Inflammatory macrophage treated with lipopolysaccharide for 4 hours (primary cell): ENCODE results near the gene CAPN3.
"Not testable (repeated sequence)": the region's sequence is repeated elsewhere in the genome, so short reads cannot be mapped to it uniquely, and the experiment has no call there.

ENCODE experiments used
- DNase-seq: peaks from one replicate; pipeline ENCODE4 v3.0.0-alpha.2; 2020

The CAPN3 gene

DNA sequence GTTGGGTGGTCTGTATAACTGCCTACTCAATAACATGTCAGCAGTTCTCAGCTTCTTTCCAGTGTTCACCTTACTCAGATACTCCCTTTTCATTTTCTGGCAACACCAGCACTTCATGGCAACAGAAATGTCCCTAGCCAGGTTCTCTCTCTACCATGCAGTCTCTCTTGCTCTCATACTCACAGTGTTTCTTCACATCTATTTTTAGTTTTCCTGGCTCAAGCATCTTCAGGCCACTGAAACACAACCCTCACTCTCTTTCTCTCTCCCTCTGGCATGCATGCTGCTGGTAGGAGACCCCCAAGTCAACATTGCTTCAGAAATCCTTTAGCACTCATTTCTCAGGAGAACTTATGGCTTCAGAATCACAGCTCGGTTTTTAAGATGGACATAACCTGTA, at the start of gene CAPN3:
CAPN3 (plus strand) TSS at position 253 of the 400 bp plus-strand sequence. CDS start 305 bp downstream, outside the sequence.
- no peak for DNase-seq

DNA sequence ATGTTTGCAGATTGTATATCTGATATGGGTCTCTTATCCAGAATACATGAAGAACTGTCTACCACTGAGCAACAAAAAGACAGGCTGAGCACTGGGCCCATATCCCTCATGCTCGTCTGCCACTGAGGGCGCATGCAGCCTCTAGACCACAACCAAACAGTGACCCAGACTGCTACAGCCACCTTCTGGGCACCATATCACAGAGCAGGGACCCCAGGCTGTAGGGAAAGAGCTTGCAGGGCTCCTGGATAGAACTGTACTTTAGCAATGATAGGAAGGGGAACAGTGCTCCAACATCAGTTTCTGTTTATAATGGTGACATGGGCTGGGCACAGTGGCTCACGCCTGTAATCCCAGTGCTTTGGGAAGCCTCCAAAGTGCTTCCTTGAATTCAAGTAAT, 45.8 kb upstream of the CAPN3 start:
- no peak for DNase-seq

DNA sequence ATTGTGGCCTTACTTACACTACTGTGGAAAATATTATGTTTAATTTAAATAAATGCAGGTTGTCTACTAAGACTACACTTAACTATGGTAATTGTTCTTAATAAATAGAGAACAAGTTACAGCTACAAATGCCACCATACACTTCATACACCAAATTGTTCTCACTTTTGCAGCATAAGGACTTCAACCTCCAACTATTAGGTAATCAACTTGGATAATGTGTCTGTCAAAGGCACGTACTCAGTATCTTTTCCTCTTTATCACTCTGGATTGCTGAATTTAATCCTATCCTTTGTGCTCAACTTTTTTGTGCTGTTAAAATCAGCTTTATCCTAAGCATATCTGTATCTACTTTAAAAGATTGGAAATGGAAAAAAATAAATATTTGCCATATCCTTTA, 44.5 kb upstream of the CAPN3 start:
- DNase-seq, result no peak

DNA sequence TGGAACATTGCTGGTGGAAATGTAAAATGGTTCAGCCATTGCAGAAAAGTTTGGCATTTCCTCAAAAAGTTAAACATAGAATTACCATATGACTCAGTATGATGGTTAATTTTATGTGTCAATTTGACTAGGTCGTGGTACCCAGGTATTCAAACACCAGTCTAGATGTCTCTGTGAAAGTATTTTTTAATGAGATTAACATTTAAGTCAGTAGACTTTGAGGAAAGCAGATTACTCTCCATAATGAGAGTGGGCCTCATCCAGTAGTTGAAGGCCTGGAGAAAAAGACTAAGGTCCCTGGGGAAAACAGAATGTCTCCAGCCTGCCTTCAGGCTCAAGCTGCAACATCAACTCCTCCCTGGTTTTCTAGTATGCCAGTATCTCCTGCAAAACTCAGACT, 43.8 kb upstream of the CAPN3 start:
- no peak for DNase-seq

DNA sequence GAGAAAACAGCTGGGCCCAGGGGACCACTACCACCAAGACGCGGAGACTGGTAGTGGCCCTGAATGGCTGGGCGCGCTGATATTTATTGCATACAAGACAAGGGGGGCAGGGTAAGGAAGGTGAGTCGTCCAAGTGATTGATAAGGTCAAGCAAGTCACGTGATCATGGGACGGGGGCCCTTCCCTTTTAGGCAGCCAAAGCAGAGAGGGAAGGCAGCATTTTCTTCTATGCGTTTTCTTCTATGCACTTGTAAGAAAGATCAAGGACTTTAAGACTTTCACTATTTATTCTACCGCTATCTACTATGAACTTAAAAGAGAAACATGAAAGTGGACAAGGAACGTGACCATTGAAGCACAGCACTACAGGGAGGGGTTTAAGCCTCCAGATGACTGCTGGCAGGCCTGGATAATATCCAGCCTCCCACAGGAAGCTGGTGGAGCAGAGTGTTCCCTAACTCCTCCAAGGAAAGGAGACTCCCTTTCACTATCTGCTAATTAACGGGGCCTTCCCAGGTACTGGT, 43.0 kb upstream of the CAPN3 start:
- not testable (repeated sequence) for DNase-seq

DNA sequence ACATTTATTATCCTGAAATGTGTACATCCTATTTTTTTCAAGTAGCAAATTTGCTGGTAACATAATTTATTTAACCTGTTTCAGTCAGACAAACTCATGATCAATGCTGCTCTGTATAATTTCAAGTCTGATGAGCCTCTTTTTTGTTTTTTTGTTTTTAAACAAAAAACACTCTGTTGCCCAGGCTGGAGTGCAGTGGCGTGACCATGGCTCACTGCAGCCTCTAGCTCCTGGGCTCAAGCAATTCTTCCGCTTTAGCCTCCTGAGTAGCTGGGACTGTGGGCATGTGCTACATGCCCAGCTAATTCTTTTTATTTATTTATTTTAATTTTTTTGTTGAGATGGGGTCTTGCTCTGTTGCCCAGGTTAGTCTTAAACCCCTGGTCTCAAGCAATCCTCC, 40.1 kb upstream of the CAPN3 start:
- no peak for DNase-seq

DNA sequence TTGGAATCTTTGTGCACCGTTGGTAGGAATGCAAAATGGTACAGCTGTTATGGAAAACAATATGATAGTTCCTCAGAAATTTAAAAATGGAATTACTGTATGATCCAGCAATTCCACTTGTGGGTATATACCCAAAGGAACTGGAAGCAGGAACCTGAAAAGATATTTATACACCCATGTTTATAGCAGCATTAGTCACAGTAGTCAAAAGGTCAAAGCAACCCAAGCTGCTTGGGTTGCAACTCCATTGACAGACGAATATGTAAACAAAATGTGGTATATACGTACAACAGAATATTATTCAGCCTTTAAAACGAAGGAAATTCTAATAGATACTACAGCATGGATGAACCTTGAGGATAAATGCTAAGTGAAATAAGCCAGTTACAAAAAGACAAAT, 35.0 kb upstream of the CAPN3 start:
- no peak for DNase-seq

DNA sequence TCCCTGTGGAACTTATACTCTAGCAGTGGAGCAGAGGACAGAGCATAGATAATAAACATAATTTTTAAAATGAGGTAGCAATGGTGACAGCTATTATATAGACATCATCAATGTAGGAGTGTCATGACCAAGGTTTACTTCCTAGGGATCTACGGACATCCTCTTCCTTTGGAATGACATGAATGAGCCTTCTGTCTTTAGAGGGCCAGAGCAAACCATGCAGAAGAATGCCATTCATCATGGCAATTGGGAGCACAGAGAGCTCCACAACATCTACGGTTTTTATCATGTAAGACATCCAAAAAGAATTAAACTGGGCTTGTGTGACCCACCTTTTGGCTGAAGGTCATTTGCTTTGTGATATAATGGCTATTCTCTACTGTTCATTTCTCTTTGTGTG, 30.1 kb upstream of the CAPN3 start:
- no peak for DNase-seq

DNA sequence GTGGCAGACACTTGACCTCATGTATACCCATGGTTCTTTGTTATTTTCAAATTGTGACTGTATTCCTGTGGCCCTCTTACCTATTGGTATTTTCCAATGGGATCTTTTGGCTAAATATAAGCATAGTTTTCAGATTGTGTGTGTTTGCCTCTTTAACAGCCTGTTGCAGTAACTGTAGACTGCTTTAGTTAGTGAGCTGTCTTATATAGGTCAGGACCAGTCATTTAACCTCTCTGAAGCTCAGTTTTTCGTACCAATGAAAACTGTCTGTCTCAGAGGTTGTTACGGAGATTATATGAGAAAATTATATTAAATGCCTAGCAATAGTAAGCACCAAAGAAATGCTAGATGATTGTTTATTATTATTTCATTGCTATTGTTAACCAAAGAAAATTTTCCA, 29.3 kb upstream of the CAPN3 start:
- DNase-seq, result no peak

DNA sequence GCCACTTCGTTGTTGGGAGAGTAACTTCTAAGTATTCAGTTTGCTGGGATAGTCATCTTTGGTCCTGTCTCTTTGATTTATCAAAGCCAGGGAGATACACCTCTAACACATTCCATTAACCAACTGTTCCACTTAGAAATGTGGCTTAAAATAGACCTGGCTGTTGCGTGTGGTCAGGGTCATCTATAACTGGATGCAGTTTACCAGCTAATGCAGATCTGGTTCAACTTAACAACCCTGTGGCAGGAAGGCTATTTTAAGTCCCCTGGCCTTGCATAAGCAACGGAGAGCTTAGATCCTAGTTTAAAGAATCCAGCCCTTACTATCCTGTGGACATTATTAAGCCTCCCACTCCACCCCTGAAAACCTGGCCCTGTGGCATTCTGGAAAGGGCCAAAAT, 28.1 kb upstream of the CAPN3 start:
- no peak for DNase-seq

DNA sequence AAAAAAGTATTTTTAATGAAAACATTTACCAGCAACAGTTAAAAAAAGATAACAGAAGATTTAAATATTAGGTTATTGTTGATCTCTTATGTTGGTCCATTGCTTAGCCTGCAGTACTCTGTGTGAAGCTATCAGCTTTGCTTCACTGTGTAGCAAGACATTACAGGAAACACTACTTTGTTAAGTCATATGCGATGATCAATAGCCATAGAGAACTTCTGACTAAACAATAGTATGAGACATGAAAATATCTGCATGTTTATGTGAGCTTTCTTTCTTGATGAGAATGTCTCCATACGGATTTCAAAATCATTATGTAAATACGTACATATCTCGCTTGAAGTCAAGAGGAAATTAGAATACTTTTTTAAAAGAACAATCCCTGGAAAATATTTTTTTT, 27.0 kb upstream of the CAPN3 start:
- no peak for DNase-seq

DNA sequence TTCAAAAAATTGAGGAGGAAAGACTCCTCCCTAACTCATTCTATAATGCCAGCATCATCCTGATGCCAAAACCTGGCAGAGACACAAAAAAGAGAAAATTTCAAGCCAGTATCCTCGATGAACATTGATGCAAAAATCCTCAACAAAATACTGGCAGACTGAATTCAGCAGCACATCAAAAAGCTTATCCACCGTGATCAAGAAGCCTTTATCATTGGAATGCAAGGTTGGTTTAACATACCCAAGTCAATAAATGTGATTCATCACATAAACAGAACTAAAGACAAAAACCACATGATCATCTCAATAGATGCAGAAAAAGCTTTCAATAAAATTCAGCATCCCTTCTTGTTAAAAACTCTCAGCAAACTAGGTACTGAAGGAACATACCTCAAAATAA, 24.2 kb upstream of the CAPN3 start:
- no peak for DNase-seq

DNA sequence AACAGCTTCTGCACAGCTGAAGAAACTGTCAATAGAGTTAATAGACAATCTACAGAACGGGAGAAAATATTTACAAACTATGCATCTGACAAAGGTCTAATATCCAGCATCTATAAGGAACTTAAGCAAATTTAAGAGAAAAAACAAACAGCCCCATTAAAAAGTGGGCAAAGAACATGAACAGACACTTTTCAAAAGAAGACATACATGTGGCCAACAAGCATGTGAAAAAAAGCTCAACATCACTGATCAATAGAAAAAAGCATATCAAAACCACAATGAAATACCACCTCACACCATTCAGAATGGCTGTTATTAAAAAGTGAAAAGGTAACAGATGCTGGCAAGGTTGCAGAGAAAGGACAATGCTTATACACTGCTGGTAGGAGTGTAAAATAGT, 22.7 kb upstream of the CAPN3 start:
- DNase-seq, result not testable (repeated sequence)

DNA sequence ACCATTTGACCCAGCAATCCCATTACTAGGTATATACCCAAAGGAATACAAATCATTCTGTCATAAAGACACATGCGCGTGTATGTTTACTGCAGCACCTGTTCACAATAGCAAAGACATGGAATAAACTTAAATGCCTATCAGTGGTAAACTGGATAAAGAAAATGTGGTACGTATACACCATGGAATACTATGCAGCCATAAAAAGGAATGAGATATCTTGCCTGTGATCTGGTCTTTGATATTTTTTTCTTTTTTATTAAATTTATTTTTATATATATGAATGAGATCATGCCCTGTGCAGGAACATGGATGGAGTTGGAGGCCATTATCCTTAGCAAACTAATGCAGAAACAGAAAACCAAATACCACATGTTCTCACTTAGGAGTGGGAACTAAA, 22.2 kb upstream of the CAPN3 start:
- DNase-seq, result not testable (repeated sequence)

DNA sequence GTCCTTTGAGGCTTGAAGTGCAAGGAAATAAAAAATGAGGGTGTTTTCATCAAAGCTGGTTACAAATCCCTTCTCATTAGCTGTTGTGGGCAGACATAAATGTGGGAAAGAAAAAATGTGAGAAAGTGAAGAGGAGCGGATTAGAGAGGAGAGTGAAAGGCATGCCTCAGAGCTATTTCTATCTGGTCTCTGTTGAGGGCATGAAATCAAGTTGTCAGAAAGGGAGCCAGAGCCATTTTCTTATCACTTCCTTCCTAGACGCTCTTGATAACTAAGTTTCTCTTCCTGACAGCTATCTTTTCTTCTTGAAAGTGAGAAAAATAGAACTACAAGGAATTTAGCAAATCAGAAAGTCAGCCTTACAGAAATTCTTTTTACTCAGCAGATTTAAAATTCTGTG, 20.8 kb upstream of the CAPN3 start:
- no peak for DNase-seq

DNA sequence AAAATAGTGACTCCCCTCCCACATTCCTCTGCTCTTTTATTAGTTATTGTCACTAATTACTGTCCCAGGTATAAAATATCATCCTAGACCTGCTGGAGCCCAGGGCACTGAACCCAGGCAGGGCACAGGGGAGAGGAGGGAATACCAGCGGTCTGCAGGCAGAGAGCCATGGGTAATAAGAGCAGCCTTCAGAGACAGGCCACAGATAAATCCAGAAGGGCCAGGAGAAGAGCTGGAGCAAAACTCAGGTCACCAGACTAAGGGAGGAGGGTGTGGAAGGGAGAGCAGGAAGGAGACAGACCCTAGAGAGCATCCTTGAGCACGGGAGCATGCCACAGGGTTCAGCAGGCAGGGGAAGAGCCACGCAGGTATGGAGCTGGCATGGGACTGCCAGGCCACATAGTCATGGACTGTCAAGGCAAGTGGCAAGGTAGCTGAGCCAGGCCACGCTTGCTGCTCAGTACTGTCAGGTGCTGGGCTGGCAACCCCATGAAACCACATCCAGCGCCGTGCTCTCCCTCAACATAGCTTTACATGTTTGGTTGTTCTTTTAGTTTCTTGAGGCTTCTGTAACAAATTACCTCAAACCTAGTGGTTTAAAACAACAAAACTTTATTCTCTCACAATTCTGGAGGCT, 15.6 kb upstream of the CAPN3 start:
- no peak for DNase-seq

DNA sequence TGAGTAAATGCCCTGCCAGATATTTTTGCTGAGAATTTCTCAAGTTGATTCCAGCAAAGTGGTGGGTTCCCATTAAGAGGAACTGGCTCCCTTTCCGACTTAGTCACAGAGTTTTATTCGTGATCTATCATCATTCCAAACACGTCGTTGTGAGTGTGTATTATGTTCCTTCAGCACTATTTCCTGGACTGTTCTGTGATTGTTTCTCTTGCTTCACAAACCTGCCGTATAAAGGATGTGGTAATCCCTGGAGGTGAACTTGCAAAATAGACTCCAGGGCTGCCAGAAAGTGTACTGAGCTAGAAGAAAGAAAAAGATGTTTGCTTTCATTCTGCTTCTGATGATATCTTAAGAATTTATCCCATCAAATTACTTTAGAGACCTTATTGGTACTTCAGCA, 14.5 kb upstream of the CAPN3 start:
- no peak for DNase-seq

DNA sequence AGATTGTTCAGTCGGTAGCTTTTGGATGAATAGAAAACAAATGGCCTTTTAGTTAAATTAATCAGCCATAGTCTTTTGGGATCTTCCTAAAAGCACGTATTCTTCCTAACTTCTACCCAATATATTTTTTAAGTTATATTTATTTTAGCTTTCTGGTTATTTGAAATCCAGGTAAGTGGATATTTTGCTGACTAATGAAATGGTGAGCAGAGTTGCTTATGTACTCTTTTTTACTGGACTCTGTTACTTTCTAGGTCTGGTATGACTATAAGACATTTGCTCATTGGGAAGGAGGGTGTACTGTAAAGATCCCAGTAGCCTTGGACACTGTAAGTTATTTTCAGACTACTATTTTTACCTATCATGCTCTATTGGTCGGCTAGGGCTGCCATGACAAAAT, 13.8 kb upstream of the CAPN3 start:
- no peak for DNase-seq

DNA sequence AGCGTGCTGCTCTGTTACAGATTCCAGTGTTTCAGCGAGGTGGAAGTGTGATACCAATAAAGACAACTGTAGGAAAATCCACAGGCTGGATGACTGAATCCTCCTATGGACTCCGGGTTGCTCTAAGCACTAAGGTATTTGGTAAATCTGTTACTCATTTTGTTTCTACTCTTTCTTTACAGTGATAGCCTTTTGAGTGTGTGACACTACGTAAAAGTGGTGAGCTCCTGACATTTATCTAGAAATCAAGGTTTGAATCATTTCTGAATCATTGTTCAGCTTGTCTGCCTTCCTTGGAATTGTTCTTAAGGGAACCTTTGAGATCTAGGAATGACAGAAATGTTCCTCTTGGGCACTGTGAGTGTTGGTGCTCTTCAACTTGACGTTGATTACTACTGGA, 11.2 kb upstream of the CAPN3 start:
- DNase-seq, result no peak

DNA sequence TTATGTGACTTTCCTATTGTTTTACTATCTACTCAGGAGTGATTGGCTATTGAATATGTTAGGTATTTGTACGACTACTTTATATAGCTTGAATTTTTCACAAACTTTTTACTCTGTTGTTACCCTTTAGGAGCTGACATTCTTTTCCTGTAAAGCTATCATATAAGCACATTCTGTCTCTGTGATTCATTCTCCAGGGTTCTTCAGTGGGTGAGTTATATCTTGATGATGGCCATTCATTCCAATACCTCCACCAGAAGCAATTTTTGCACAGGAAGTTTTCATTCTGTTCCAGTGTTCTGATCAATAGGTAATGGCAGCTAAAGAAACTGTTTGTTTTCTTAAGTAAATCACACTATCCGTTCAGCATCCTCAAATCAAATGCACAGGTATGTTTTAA, 10.1 kb upstream of the CAPN3 start:
- no peak for DNase-seq

DNA sequence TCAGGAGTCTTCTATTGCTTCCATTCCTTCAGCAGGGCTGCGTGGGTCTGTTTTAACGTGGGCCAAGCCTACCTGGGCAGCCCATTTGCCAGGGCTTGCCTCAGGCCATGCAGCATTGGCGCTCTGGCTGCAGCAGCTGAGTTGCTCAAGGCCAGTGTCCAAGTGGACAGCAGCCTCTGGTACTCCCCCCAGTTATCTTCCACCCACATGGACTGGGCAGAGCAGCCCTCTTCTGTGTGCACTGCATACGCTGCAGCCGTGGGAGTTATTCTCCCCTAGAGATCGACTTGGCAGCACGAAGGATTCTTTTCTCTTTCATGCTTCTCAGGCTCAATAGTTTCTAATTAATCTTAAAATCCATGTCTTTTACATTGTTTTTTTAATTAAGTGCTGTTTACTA, 6.9 kb upstream of the CAPN3 start:
- no peak for DNase-seq

DNA sequence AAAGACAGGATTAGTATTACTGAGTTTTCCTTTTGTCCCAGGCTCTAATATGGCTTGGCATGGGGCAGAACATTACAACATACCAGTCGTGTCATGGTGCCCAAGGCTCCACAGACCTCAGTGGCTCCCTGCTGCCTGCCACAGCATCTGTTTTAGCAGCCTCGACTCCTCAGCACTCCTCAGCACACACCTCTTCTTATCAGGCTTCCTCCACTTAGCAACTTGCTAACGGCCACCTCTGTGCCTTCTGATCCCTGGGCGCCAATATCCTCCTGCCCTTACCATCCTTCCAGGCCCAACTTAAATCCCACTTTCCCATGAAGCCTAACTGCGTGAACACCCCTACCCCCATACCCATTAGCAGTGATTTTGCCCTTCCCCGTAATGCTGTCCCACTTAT, 6.2 kb upstream of the CAPN3 start:
- no peak for DNase-seq

DNA sequence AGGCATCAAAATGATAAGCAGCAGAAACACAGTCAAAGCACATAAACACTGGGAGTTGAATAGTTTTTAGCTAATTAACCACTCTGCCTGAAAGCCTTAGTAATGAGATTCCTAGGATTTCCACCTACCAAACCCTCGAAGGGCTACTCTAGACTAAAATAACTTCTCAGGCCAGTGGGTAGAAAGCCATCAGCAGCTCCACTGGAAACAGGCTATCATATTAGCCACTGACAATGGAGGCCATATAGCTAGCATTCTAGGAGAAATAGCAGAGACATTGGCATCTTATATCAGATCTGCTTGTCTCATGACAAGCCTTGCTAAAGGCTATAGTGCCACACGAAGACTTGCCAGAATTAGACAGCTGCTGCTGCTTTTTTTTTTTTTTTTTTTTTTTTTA, 4.5 kb upstream of the CAPN3 start:
- DNase-seq, result no peak

DNA sequence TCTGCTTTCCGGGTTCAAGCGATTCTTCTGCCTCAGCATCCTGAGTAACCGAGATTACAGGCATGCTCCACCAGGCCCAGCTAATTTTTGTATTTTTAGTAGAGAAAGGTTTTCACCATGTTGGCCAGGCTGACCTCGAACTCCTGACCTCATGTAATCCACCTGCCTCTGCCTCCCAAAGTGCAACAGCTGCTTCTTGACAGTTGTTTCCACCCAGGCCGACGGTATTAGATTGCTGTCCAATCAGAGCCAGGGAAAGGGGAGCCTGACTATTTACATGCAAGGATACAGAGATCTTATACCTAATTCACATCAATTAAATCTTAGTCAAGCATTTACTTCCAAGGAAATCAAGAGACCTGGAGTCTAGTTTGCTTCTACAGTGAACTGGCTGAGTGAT, 4.0 kb upstream of the CAPN3 start:
- DNase-seq, result no peak

DNA sequence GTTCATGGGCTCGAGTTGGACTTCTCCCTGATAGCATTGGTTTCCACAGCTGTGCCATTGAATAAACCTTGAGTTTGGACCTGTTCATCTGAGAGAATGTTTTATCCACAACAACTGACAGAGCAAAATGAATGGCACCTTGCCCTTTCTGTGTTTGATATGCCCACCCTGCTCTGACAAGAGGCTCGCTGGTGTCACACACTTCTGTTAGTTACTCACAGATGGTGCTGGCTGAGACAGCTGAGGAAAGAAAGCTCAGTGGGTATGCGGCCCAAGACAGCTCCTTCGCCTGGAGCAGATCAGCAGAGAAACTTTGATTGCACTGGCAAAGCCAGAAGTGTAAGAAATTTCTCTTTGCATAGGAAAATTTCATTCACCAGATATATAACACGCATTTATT, 2.5 kb upstream of the CAPN3 start:
- no peak for DNase-seq

DNA sequence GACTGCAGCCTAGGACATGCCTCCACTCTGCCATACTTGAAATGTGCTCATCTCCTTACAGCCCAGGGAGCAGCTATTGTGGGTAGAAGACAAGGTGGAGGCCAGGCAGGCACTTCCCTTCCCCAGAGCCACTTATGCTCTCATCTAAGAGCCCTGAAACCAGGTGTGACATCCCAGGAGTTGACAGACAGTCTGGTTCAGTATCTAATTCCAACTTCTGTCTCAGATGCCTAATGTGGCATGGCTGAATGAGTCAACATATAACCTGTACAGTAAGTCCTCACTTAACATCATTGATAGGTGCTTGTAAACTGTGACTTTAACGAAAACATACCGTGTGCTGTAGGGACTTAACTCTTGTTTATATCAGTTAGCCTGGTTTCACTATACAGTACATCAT, 1.2 kb upstream of the CAPN3 start:
- DNase-seq, result no peak
